Panc1 (cell line): Measurements from ENCODE around the gene SORL1. TPM values are rescaled to one million over a fixed set of nuclear protein-coding genes. Genes with fewer than 3 reads are reported as not detected.

Experiments
- ATAC-seq: fragments of 200-7000 bp; cut with Tn5 transposase; 2 replicates; pipeline ENCODE4 v1.9.1; 2020; ENCODE audit warnings: mild to moderate bottlenecking, moderate library complexity
- BruUV-seq: library from RNA; stranded (reverse); fragments of 400-500 nt; replicated peaks from 2 replicates; lab custom pipeline; 2021; lab: Mats Ljungman, UMichigan
- CTCF ChIA-PET: fragments of 300-600 bp; sonication (Branson Sonifier 250); formaldehyde crosslinking; loops from one replicate; lab custom pipeline; 2022; ENCODE audit warnings: antibody characterized with exemption; lab: Charles Lee
- POLR2A ChIA-PET: fragments of 300-600 bp; sonication (Branson Sonifier 250); formaldehyde crosslinking; loops from one replicate; lab custom pipeline; 2022; ENCODE audit warnings: antibody characterized with exemption; lab: Charles Lee
- DNase-seq: peaks from one replicate; pipeline ENCODE4 v3.0.0-alpha.2; 2010; ENCODE audit warnings: low read depth, low spot score
- H3K27ac ChIP-seq: 2 replicates; pipeline ENCODE4 v1.5.1; 2011; ENCODE audit warnings: mild to moderate bottlenecking, low read length, inconsistent platforms
- H3K27me3 ChIP-seq: fragments of 200-500 bp; sonication (Bioruptor generic); 2 replicates; pipeline ENCODE4 v1.6.0; 2014; ENCODE audit warnings: low read length, inconsistent platforms; ENCODE audit not compliant: control insufficient read depth, insufficient read depth
- H3K36me3 ChIP-seq: fragments of 200-500 bp; sonication (Bioruptor generic); 2 replicates; pipeline ENCODE4 v1.5.1; 2014; ENCODE audit warnings: inconsistent platforms, mild to moderate bottlenecking, low read length, moderate library complexity; ENCODE audit not compliant: control insufficient read depth, insufficient read depth
- H3K4me1 ChIP-seq: 2 replicates; pipeline ENCODE4 v1.5.1; 2011; ENCODE audit warnings: inconsistent platforms, mild to moderate bottlenecking, low read length, moderate library complexity; ENCODE audit not compliant: control insufficient read depth, insufficient read depth
- H3K4me3 ChIP-seq, 2 experiments: 2 replicates each; pipeline ENCODE4 v1.5.1; 2011 to 2012; ENCODE audit warnings: low read depth in 2 of 2, low read length in 2 of 2, mild to moderate bottlenecking in 2 of 2, inconsistent platforms in 1 of 2, moderate library complexity in 1 of 2
- H3K9me3 ChIP-seq: fragments of 200-500 bp; sonication (Bioruptor generic); 2 replicates; pipeline ENCODE4 v1.5.1; 2014; ENCODE audit warnings: low read depth, mild to moderate bottlenecking, inconsistent platforms, low read length, moderate library complexity; ENCODE audit not compliant: control insufficient read depth, insufficient read depth
- POLR2AphosphoS5 ChIP-seq: IDR thresholded peaks from 2 replicates; pipeline ENCODE4 v1.6.1; 2012; ENCODE audit warnings: mild to moderate bottlenecking, low read depth, low read length, moderate library complexity
- SIN3A ChIP-seq: IDR thresholded peaks from 2 replicates; pipeline ENCODE4 v1.6.1; 2012; ENCODE audit warnings: low read depth, mild to moderate bottlenecking, low read length, moderate library complexity, borderline replicate concordance; ENCODE audit not compliant: insufficient read depth
- TCF7L2 ChIP-seq: IDR thresholded peaks from 2 replicates; pipeline ENCODE4 v1.6.1; 2011; ENCODE audit warnings: mild to moderate bottlenecking, low read depth, low read length, inconsistent platforms
- in situ Hi-C: cut with HindIII; loops from 2 replicates; pipeline ENCODE4 v1.10.0; 2016; ENCODE audit warnings: low sequenced_read_pairs, low pct_unique_long_range_greater_than_20kb
- intact Hi-C: fragments of 100-400 bp; cut with micrococcal nuclease; formaldehyde crosslinking; loops from one replicate; pipeline ENCODE4 v1.10.0; 2022; ENCODE audit not compliant: unreplicated experiment
- total RNA-seq: library from RNA; stranded (reverse); gene quantifications from one replicate; pipeline ENCODE4 v1.2.1, GENCODE V29; 2021; ENCODE audit not compliant: unreplicated experiment
- TF ChIP-seq, protein P1 (sequence below): fragments of 450-650 bp; IDR thresholded peaks from 2 replicates; pipeline ENCODE4 v1.5.1; 2017; ENCODE audit warnings: mild to moderate bottlenecking
- TF ChIP-seq, protein P2 (sequence below), 2 experiments: IDR thresholded peaks; 2 replicates each; pipeline ENCODE4 v1.6.1; 2011 to 2012; ENCODE audit warnings: low read depth in 2 of 2, control low read depth in 1 of 2, low read length in 1 of 2, mild to moderate bottlenecking in 1 of 2, moderate library complexity in 1 of 2; ENCODE audit not compliant: insufficient read depth in 1 of 2

Gene SORL1
- total RNA-seq, 1 experiment from 2014 or later: 36.3 TPM

DNA sequence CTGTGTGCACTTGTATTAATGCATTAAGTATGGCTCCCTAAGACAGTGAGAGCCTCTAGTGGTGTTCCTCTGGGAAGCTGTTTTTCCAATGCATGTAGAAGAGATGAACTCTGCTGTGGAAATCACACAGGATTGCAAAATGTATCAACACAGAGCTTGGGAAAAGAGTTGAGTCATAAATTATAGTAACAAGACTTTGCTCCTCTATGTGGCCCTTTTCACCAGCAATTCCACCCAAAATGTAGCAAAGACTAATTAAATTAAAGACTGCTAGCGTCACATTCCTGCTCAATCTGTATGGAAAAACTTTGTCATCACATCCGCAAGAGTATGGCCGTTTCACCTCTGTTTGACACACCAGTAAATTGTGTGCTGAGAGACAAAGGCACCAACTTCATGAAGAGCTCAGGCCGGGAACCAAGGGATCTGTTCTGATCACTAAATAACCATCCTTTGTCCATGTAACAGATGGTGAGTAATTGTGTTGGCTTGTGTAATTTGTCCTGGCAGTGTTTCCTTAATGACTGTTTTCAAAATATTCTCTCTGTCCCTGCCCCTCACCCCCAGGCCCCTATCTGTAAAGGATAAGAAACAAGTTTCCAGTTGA, 209.9 kb downstream of the SORL1 start:
- intact Hi-C loops (no loop called here), in situ Hi-C loops (no loop called here)
- Histone ChIP-seq H3K4me3 (no peak overlapping the region), H3K27me3 (no peaks in the 10 kb centered on the region), H3K4me1 (no peaks in the 10 kb centered on the region), H3K9me3 (no peaks in the 10 kb centered on the region; the same call in 1 of the 2 replicates), H3K36me3 (no peaks in the 10 kb centered on the region), H3K27ac (no peak overlapping the region)
- no TSS peak for BruUV-seq
- POLR2A ChIA-PET: no interaction called here
- TF ChIP-seq, protein P1, sequence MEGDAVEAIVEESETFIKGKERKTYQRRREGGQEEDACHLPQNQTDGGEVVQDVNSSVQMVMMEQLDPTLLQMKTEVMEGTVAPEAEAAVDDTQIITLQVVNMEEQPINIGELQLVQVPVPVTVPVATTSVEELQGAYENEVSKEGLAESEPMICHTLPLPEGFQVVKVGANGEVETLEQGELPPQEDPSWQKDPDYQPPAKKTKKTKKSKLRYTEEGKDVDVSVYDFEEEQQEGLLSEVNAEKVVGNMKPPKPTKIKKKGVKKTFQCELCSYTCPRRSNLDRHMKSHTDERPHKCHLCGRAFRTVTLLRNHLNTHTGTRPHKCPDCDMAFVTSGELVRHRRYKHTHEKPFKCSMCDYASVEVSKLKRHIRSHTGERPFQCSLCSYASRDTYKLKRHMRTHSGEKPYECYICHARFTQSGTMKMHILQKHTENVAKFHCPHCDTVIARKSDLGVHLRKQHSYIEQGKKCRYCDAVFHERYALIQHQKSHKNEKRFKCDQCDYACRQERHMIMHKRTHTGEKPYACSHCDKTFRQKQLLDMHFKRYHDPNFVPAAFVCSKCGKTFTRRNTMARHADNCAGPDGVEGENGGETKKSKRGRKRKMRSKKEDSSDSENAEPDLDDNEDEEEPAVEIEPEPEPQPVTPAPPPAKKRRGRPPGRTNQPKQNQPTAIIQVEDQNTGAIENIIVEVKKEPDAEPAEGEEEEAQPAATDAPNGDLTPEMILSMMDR: no peak
- TF ChIP-seq SIN3A (no peak), POLR2AphosphoS5 (no peak), TCF7L2 (no peak)
- TF ChIP-seq, protein P2, sequence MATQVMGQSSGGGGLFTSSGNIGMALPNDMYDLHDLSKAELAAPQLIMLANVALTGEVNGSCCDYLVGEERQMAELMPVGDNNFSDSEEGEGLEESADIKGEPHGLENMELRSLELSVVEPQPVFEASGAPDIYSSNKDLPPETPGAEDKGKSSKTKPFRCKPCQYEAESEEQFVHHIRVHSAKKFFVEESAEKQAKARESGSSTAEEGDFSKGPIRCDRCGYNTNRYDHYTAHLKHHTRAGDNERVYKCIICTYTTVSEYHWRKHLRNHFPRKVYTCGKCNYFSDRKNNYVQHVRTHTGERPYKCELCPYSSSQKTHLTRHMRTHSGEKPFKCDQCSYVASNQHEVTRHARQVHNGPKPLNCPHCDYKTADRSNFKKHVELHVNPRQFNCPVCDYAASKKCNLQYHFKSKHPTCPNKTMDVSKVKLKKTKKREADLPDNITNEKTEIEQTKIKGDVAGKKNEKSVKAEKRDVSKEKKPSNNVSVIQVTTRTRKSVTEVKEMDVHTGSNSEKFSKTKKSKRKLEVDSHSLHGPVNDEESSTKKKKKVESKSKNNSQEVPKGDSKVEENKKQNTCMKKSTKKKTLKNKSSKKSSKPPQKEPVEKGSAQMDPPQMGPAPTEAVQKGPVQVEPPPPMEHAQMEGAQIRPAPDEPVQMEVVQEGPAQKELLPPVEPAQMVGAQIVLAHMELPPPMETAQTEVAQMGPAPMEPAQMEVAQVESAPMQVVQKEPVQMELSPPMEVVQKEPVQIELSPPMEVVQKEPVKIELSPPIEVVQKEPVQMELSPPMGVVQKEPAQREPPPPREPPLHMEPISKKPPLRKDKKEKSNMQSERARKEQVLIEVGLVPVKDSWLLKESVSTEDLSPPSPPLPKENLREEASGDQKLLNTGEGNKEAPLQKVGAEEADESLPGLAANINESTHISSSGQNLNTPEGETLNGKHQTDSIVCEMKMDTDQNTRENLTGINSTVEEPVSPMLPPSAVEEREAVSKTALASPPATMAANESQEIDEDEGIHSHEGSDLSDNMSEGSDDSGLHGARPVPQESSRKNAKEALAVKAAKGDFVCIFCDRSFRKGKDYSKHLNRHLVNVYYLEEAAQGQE (IDR thresholded peaks at IDR 0.05; ENCODE audit: insufficient read depth in 1 of 2, low read depth in 2 of 2, low read length in 1 of 2): no peak
- CTCF ChIA-PET: interaction anchor here (0.7 kb wide), 1 partner anchor 30 kb away, joined by 3 read pairs; no protein-coding TSS in a partner anchor
- no peak for ATAC-seq
- DNase-seq: no peak

DNA sequence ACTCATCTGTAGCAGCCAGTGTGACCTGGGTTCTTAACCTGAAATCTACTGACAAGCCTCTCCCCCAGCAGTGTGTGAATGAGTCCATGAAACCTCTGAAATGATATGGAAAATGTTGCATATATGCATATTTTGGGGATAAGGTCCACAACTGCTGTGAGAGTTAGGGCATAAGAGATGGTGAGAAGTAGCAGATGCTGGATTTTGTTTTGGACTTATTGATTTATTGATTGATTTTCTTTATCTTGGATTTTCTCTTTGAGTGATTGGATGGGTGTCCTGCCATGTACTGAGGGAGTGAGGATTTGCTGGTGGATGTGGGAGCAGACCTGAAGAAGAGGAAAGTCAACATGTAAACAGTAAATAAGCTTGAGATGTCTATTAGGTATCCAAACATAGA, 212.0 kb downstream of the SORL1 start:
- Histone ChIP-seq H3K4me1 (no peaks in the 10 kb centered on the region), H3K27me3 (no peaks in the 10 kb centered on the region), H3K36me3 (no peaks in the 10 kb centered on the region), H3K4me3 (no peak overlapping the region), H3K9me3 (no peaks in the 10 kb centered on the region), H3K27ac (no peak overlapping the region)
- in situ Hi-C loops (no loop called here), intact Hi-C loops (no loop called here)
- POLR2A ChIA-PET: no interaction called here
- DNase-seq (no peak), ATAC-seq (no peak)
- BruUV-seq: no TSS peak
- TF ChIP-seq SIN3A: no peak
- TF ChIP-seq TCF7L2: no peak
- no peak for TF ChIP-seq POLR2AphosphoS5
- TF ChIP-seq, protein P1: no peak
- TF ChIP-seq, protein P2 (IDR thresholded peaks at IDR 0.05; ENCODE audit: insufficient read depth in 1 of 2, low read depth in 2 of 2, low read length in 1 of 2): no peak
- CTCF ChIA-PET: no interaction called here
